Brain microvascular endothelial cell (primary cell): ENCODE data around the gene PLD5.

Experiments
- DNase-seq: peaks from one replicate; pipeline ENCODE4 v3.0.0-alpha.2; 2020
- H3K27ac ChIP-seq: fragments of 250-450 bp; sonication (Bioruptor Pico); 2 replicates; pipeline ENCODE4 v1.5.1; 2020; ENCODE audit warnings: mild to moderate bottlenecking, moderate library complexity
- H3K27me3 ChIP-seq: fragments of 250-450 bp; sonication (Bioruptor Pico); replicated peaks from 2 replicates; pipeline ENCODE4 v1.5.1; 2020; ENCODE audit warnings: mild to moderate bottlenecking
- H3K36me3 ChIP-seq: fragments of 250-450 bp; sonication (Bioruptor Pico); replicated peaks from 2 replicates; pipeline ENCODE4 v1.5.1; 2020; ENCODE audit warnings: mild to moderate bottlenecking
- H3K4me3 ChIP-seq: 2 replicates; pipeline ENCODE4 v1.5.1; 2011; ENCODE audit warnings: low read depth, mild to moderate bottlenecking, control low read depth, low read length, moderate library complexity
- CTCF ChIP-seq: IDR thresholded peaks from 2 replicates; pipeline ENCODE4 v1.5.1; 2011; ENCODE audit warnings: low read depth, mild to moderate bottlenecking, moderate library complexity, low read length, control low read depth, inconsistent platforms; ENCODE audit errors: missing control alignments
- in situ Hi-C: cut with HindIII; loops from 2 replicates; pipeline ENCODE4 v1.10.0; 2017; ENCODE audit warnings: low sequenced_read_pairs, low pct_ligation_motif_present

Gene PLD5

GRCh38 chr1:242416657-242417056, 107.8 kb downstream of the PLD5 start:
- Histone ChIP-seq H3K27me3 (no peaks in the 10 kb centered on the region), H3K36me3 (no peaks in the 10 kb centered on the region), H3K27ac (no peak overlapping the region), H3K4me3 (no peak overlapping the region)
- TF ChIP-seq CTCF: no peak
- DNase-seq: no peak
- in situ Hi-C loops: no loop called here

- DNase-seq: no peak
- Histone ChIP-seq H3K36me3 (no peaks in the 10 kb centered on the region), H3K27ac (no peak overlapping the region), H3K27me3 (no peaks in the 10 kb centered on the region), H3K4me3 (no peak overlapping the region)
- TF ChIP-seq CTCF: no peak
- in situ Hi-C loops: no loop called here
These were observed 111.6 kb downstream of the PLD5 start for GRCh38 chr1:242412921-242413320.

GRCh38 chr1:242411901-242412300, 112.6 kb downstream of the PLD5 start:
- H3K36me3 ChIP-seq: no peaks in the 10 kb centered on the region
- no peak for DNase-seq
- H3K27me3 ChIP-seq: no peaks in the 10 kb centered on the region
- no peak overlapping the region for H3K4me3 ChIP-seq
- no peak overlapping the region for H3K27ac ChIP-seq
- no peak for TF ChIP-seq CTCF
- in situ Hi-C loops: no loop called here

GRCh38 chr1:242405947-242406346, 118.5 kb downstream of the PLD5 start:
- Histone ChIP-seq H3K27ac (no peak overlapping the region), H3K4me3 (no peak overlapping the region), H3K27me3 (no peaks in the 10 kb centered on the region), H3K36me3 (no peaks in the 10 kb centered on the region)
- DNase-seq: no peak
- no peak for TF ChIP-seq CTCF
- in situ Hi-C loops: no loop called here

GRCh38 chr1:242404296-242404695, 120.2 kb downstream of the PLD5 start:
- DNase-seq: no peak
- in situ Hi-C loops: no loop called here
- Histone ChIP-seq H3K27me3 (no peaks in the 10 kb centered on the region), H3K4me3 (no peak overlapping the region), H3K36me3 (no peaks in the 10 kb centered on the region), H3K27ac (no peak overlapping the region)
- TF ChIP-seq CTCF: no peak

GRCh38 chr1:242402956-242403355, 121.5 kb downstream of the PLD5 start:
- Histone ChIP-seq H3K27ac (no peak overlapping the region), H3K36me3 (no peaks in the 10 kb centered on the region), H3K4me3 (no peak overlapping the region), H3K27me3 (no peaks in the 10 kb centered on the region)
- in situ Hi-C loops: no loop called here
- no peak for TF ChIP-seq CTCF
- DNase-seq: no peak
